ENCODE measurements around the gene DCLK1.

The DCLK1 gene

DNA sequence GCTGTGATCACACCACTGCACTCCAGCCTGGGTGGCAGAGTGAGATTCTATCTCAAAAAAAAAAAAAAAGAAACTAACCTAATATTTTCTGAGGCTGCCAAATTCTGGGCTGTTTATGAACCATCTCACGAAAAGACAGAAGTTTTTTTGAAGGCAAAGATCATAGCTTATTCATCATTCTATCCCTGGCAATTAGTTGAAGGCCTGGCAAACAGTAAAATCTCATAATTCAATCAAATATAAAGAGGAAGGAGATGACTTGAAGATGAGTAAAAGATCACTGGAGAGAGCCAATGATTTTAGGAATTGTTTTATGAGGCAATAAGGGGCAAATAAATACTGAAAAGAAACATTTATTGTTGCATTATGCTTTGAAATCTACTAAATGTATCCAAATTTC, 216.5 kb downstream of the DCLK1 start:
- ChIA-PET CTCF (no interaction called here), POLR2A (no interaction called here)
- TF ChIP-seq ZNF384 (IDR thresholded peaks at IDR 0.05) (no peak), LEF1 (IDR thresholded peaks at IDR 0.05; ENCODE audit: borderline replicate concordance) (no peak), FOXM1 (IDR thresholded peaks at IDR 0.05; ENCODE audit: borderline replicate concordance) (no peak), ARNT (IDR thresholded peaks at IDR 0.05) (no peak), CTBP1 (IDR thresholded peaks at IDR 0.05; ENCODE audit: borderline replicate concordance) (no peak), NFRKB (IDR thresholded peaks at IDR 0.05) (no peak), HDGF (IDR thresholded peaks at IDR 0.05; ENCODE audit: borderline replicate concordance) (no peak), L3MBTL2 (conservative IDR thresholded peaks at IDR 0.05) (no peak), BHLHE40 (IDR thresholded peaks at IDR 0.05; ENCODE audit: borderline replicate concordance) (no peak)
- TF ChIP-seq, protein P1, sequence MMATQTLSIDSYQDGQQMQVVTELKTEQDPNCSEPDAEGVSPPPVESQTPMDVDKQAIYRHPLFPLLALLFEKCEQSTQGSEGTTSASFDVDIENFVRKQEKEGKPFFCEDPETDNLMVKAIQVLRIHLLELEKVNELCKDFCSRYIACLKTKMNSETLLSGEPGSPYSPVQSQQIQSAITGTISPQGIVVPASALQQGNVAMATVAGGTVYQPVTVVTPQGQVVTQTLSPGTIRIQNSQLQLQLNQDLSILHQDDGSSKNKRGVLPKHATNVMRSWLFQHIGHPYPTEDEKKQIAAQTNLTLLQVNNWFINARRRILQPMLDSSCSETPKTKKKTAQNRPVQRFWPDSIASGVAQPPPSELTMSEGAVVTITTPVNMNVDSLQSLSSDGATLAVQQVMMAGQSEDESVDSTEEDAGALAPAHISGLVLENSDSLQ (IDR thresholded peaks at IDR 0.05) = no peak
- DNase-seq (ENCODE audit: extremely low spot score) = no peak

DNA sequence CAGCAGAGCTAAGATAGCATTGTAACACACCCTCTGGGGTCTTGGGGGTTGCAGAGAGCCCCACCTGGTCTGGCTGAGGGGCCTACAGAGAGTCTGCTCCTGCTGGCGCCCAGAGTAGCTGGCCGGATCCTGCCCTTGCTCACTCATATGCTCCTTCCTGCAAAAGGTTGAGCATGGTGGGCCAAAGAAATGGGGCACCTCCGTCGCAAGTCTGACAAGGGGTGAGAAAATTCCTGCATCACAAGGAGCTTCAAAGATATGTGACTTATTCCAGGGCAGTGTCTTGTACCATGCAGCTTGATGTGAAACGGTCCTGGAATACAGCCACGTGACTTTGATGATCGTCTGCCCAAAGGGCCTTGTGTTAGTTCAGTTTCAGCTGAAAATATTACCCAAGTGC, 218.3 kb downstream of the DCLK1 start:
- ChIA-PET CTCF (no interaction called here), POLR2A (no interaction called here)
- no peak for DNase-seq (ENCODE audit: extremely low spot score)
- TF ChIP-seq ARNT (IDR thresholded peaks at IDR 0.05) (no peak), LEF1 (IDR thresholded peaks at IDR 0.05; ENCODE audit: borderline replicate concordance) (no peak), SP1 (IDR thresholded peaks at IDR 0.05) (no peak), HDGF (IDR thresholded peaks at IDR 0.05; ENCODE audit: borderline replicate concordance) (no peak), L3MBTL2 (conservative IDR thresholded peaks at IDR 0.05) (no peak), ZNF384 (IDR thresholded peaks at IDR 0.05) (no peak), TARDBP (IDR thresholded peaks at IDR 0.05) (no peak), FOXA1 (IDR thresholded peaks at IDR 0.05) (no peak), BHLHE40 (IDR thresholded peaks at IDR 0.05; ENCODE audit: borderline replicate concordance) (no peak), FOXK2 (IDR thresholded peaks at IDR 0.05) (no peak), NFRKB (IDR thresholded peaks at IDR 0.05) (no peak), CTBP1 (IDR thresholded peaks at IDR 0.05; ENCODE audit: borderline replicate concordance) (no peak), FOXM1 (IDR thresholded peaks at IDR 0.05; ENCODE audit: borderline replicate concordance) (no peak), ELF4 (IDR thresholded peaks at IDR 0.05) (no peak)
- TF ChIP-seq, protein P1 (IDR thresholded peaks at IDR 0.05) = no peak

DNA sequence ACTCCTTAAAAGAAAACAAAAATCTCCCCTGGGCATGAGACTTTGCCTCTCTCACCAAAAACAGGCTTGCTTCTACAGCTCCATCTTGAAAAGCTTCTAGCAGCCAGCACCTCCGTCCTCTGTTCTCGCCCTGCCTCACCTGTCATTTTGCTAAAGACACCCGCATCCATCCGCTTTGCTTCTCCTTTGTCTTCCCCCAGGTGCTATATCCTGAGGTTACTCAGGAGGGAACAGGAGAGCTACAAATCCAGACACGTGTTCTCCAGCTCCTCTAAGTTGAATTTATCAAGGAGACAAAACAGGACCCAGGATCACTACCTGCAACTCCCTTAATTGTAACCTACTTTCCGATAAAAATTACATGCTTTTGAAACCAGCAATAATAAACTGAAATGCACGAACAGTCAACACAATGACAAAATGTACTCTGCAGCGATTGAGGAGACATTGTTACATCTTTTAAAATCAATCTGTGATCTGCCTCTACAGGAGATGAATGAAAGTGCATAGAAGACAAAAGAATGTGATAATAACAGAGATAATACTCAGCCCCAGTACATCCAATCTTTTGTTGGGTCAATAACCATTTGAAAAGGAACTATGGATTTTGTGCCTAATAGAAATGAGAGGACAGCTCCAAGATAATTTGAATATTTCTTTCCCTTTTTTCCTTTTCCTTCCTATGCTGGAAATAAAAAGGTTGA, 221.2 kb downstream of the DCLK1 start:
- CTCF ChIA-PET = no interaction called here
- POLR2A ChIA-PET = no interaction called here
- TF ChIP-seq SUZ12 (IDR thresholded peaks at IDR 0.05) (no peak), ARNT (IDR thresholded peaks at IDR 0.05) (no peak), FOXK2 (IDR thresholded peaks at IDR 0.05) (no peak), LEF1 (IDR thresholded peaks at IDR 0.05; ENCODE audit: borderline replicate concordance) (no peak), FOXM1 (IDR thresholded peaks at IDR 0.05; ENCODE audit: borderline replicate concordance) (no peak), SP1 (IDR thresholded peaks at IDR 0.05) (no peak), ZNF384 (IDR thresholded peaks at IDR 0.05) (no peak), FOXA1 (IDR thresholded peaks at IDR 0.05) (no peak), NFRKB (IDR thresholded peaks at IDR 0.05) (no peak), HDGF (IDR thresholded peaks at IDR 0.05; ENCODE audit: borderline replicate concordance) (no peak), ELF4 (IDR thresholded peaks at IDR 0.05) (no peak), TARDBP (IDR thresholded peaks at IDR 0.05) (no peak), CTBP1 (IDR thresholded peaks at IDR 0.05; ENCODE audit: borderline replicate concordance) (no peak), L3MBTL2 (conservative IDR thresholded peaks at IDR 0.05) (no peak), BHLHE40 (IDR thresholded peaks at IDR 0.05; ENCODE audit: borderline replicate concordance) (no peak)
- TF ChIP-seq, protein P1 (IDR thresholded peaks at IDR 0.05) = no peak
- DNase-seq (ENCODE audit: extremely low spot score) = no peak

DNA sequence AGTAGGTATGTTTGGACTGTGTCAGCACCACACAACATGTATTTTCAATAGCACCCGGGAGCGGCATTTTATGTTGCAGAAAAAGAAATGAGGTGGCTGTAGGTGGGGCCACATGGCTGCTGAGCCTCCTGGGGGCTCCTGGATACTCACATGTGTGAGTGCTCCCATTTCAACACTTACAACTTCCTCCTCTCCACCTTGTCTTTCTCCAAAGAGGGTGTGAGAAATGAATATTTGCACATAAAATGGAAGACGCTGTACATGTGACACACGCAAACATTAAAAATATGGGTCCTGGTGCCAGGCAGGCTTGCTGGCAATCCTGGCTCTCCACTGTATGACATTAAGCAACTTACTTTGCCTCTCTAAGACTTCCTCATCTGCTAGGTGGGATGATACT, 222.1 kb downstream of the DCLK1 start:
- ChIA-PET POLR2A (no interaction called here), CTCF (no interaction called here)
- DNase-seq (ENCODE audit: extremely low spot score) = no peak
- TF ChIP-seq ARNT (IDR thresholded peaks at IDR 0.05) = no peak
- TF ChIP-seq ZNF384 (IDR thresholded peaks at IDR 0.05) = no peak
- TF ChIP-seq FOXM1 (IDR thresholded peaks at IDR 0.05; ENCODE audit: borderline replicate concordance) = no peak
- no peak for TF ChIP-seq NFRKB (IDR thresholded peaks at IDR 0.05)
- no peak for TF ChIP-seq FOXK2 (IDR thresholded peaks at IDR 0.05)
- TF ChIP-seq HDGF (IDR thresholded peaks at IDR 0.05; ENCODE audit: borderline replicate concordance) = no peak

DNA sequence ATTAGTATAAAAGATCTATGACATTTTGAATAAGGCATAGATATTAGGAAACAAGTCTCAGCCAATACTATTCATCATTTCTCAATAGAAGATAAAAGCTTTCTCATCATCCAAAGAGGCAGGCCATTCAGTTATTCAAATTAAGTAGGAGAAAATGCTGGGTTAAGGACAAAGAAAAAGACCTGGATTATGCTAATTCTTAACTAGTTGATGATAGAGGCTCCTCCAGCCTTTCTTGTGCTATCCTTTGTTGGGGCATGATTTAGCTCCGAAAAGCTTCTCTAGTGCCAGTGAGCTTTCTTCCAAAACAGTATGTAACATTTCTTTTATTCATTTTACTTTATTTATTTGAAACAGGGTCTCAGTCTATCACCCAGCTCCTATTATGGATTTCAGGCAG, 223.0 kb downstream of the DCLK1 start:
- CTCF ChIA-PET = interaction anchor here (0.6 kb wide), 1 partner anchor 679 kb away, joined by 3 read pairs; no protein-coding TSS in a partner anchor
- TF ChIP-seq L3MBTL2 (conservative IDR thresholded peaks at IDR 0.05) = no peak
- TF ChIP-seq, protein P1 (IDR thresholded peaks at IDR 0.05) = no peak
- TF ChIP-seq CTBP1 (IDR thresholded peaks at IDR 0.05; ENCODE audit: borderline replicate concordance) = no peak
- TF ChIP-seq LEF1 (IDR thresholded peaks at IDR 0.05; ENCODE audit: borderline replicate concordance) = no peak
- no peak for TF ChIP-seq FOXM1 (IDR thresholded peaks at IDR 0.05; ENCODE audit: borderline replicate concordance)
- no peak for DNase-seq (ENCODE audit: extremely low spot score)
- POLR2A ChIA-PET = no interaction called here

DNA sequence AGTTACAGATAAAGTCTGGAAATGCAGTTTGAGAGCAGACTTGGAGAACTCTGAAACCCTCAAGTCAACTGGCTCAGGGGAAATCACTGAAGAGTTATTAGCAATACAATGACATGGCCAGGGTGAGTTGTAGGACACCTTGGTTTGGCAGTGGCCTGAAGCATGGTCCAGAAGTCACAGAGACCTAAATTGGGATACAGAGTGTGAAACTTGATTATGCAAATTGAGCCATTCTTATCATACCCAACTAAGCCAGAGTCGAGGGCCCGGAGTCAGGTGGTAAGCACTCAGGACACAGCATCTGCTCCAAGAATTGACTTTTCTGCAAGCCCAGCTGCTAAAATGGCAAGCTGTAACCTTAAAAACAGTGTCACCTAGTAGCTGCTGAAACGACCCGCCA, 224.5 kb downstream of the DCLK1 start:
- no peak for TF ChIP-seq BHLHE40 (IDR thresholded peaks at IDR 0.05; ENCODE audit: borderline replicate concordance)
- no peak for TF ChIP-seq SUZ12 (IDR thresholded peaks at IDR 0.05)
- no peak for TF ChIP-seq ZNF384 (IDR thresholded peaks at IDR 0.05)
- no peak for TF ChIP-seq NFRKB (IDR thresholded peaks at IDR 0.05)
- no peak for TF ChIP-seq L3MBTL2 (conservative IDR thresholded peaks at IDR 0.05)
- TF ChIP-seq TARDBP (IDR thresholded peaks at IDR 0.05) = no peak
- TF ChIP-seq LEF1 (IDR thresholded peaks at IDR 0.05; ENCODE audit: borderline replicate concordance) = no peak
- TF ChIP-seq, protein P1 (IDR thresholded peaks at IDR 0.05) = no peak
- no peak for TF ChIP-seq ARNT (IDR thresholded peaks at IDR 0.05)
- TF ChIP-seq FOXK2 (IDR thresholded peaks at IDR 0.05) = no peak
- no peak for TF ChIP-seq FOXA1 (IDR thresholded peaks at IDR 0.05)
- no peak for TF ChIP-seq HDGF (IDR thresholded peaks at IDR 0.05; ENCODE audit: borderline replicate concordance)
- ChIA-PET CTCF (no interaction called here), POLR2A (no interaction called here)
- DNase-seq (ENCODE audit: extremely low spot score) = no peak

All from HEK293T (cell line).